Mammary epithelial cell (primary cell): ENCODE results near the gene KIFAP3.

ENCODE experiments used
- EZH2 ChIP-seq: IDR thresholded peaks from 2 replicates; pipeline ENCODE4 v1.6.1; 2012; ENCODE audit warnings: low read length, inconsistent platforms, borderline replicate concordance
- TF ChIP-seq, protein P1 (sequence below), 2 donors: IDR thresholded peaks in 1 of 2; conservative IDR thresholded peaks in 1 of 2; 2 replicates each; pipeline ENCODE4 v1.5.1; 2011 to 2012; ENCODE audit warnings: inconsistent platforms in 2 of 2, low read length in 2 of 2, mild to moderate bottlenecking in 2 of 2, control low read depth in 1 of 2, low read depth in 1 of 2; ENCODE audit not compliant: insufficient read depth in 1 of 2; ENCODE audit errors: extremely low read depth in 1 of 2

DNA sequence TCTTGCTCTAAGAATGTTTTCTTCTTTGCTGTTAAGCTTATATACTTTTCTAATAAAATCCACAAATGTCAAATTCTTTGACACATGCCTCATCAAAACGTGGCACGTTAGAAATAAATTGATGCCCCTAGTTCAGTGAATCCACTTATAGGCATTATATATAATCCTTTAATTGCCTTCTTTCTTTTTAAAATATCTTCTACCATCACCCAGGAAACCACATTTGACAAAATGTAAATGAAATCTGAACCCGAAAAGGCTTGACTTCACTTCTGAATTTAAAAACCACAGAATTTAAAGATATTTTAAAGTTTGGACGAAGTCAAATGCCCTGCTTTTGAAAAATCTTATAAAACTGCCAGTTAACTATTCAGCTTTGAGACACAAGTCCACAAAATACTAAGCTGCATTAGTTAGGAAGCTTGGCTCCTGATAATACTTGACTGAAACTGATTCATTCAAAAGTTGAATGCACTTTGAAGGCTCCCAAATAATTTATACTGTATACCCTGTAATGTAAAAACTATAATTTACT lies 22.4 kb upstream of the KIFAP3 start:
- TF ChIP-seq, protein P1, sequence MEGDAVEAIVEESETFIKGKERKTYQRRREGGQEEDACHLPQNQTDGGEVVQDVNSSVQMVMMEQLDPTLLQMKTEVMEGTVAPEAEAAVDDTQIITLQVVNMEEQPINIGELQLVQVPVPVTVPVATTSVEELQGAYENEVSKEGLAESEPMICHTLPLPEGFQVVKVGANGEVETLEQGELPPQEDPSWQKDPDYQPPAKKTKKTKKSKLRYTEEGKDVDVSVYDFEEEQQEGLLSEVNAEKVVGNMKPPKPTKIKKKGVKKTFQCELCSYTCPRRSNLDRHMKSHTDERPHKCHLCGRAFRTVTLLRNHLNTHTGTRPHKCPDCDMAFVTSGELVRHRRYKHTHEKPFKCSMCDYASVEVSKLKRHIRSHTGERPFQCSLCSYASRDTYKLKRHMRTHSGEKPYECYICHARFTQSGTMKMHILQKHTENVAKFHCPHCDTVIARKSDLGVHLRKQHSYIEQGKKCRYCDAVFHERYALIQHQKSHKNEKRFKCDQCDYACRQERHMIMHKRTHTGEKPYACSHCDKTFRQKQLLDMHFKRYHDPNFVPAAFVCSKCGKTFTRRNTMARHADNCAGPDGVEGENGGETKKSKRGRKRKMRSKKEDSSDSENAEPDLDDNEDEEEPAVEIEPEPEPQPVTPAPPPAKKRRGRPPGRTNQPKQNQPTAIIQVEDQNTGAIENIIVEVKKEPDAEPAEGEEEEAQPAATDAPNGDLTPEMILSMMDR (conservative IDR thresholded peaks at IDR 0.05 in 1 of 2, IDR thresholded peaks at IDR 0.05 in 1 of 2; ENCODE audit: extremely low read depth in 1 of 2, insufficient read depth in 1 of 2, low read depth in 1 of 2, low read length in 2 of 2), result no peak
- TF ChIP-seq EZH2, result no peak
